Peyer's patch (tissue), 4 donors: ENCODE data around the gene CCL25. TPM values are rescaled to one million over a fixed set of nuclear protein-coding genes. Genes with fewer than 3 reads are reported as not detected.

Source experiments
- DNase-seq, 3 donors: peaks; one replicate each; pipeline ENCODE4 v3.0.0-alpha.2; 2017 to 2019
- H3K27ac ChIP-seq, 4 donors: fragments of 200-600 bp; sonication (generic); one replicate each; pipeline ENCODE4 v1.5.1; 2016 to 2019
- H3K27me3 ChIP-seq, 2 donors: fragments of 200-600 bp; sonication (generic); one replicate each; pipeline ENCODE4 v1.5.1; 2019
- H3K36me3 ChIP-seq, 3 donors: fragments of 200-600 bp; sonication (generic); one replicate each; pipeline ENCODE4 v1.5.1; 2016 to 2019
- H3K4me1 ChIP-seq, 4 donors: fragments of 200-600 bp; sonication (generic); one replicate each; pipeline ENCODE4 v1.5.1; 2016 to 2019
- H3K4me3 ChIP-seq, 4 donors: fragments of 200-600 bp; sonication (generic); 1 replicate in 3 of 4; 2 replicates in 1 of 4; pipeline ENCODE4 v1.5.1; 2016 to 2019; ENCODE audit warnings: mild to moderate bottlenecking in 1 of 4
- H3K9me3 ChIP-seq, 4 donors: fragments of 200-600 bp; sonication (generic); one replicate each; pipeline ENCODE4 v1.5.1; 2016 to 2019; ENCODE audit warnings: mild to moderate bottlenecking in 1 of 4
- POLR2A ChIP-seq, 2 donors: fragments of 450-650 bp; IDR thresholded peaks; one replicate each; pipeline ENCODE4 v1.5.1; 2017; ENCODE audit warnings: antibody characterized with exemption in 2 of 2, mild to moderate bottlenecking in 2 of 2, moderate library complexity in 2 of 2
- total RNA-seq, 4 donors: library from RNA; depleted of rRNA; stranded (reverse); fragments of >200 nt; gene quantifications; one replicate each; pipeline ENCODE4 v1.1.0, GENCODE V29; 2016
- TF ChIP-seq, protein P1 (sequence below), 6 experiments: fragments of 450-650 bp in 4 of 6; fragments of 200-600 bp in 2 of 6; sonication (generic) in 1 of 6; IDR thresholded peaks; one replicate each; pipeline ENCODE4 v1.5.1; 2017 to 2019; ENCODE audit warnings: antibody characterized with exemption in 6 of 6, mild to moderate bottlenecking in 3 of 6, moderate library complexity in 1 of 6

The CCL25 gene
- total RNA-seq, 4 donors from 2014 or later = 5.8 to 286 (median 121) TPM

GRCh38 chr19:8083141-8083540 is 30.6 kb downstream of the CCL25 start:
- no peaks in the 10 kb centered on the region for H3K9me3 ChIP-seq
- no peak overlapping the region for H3K4me3 ChIP-seq
- no peaks in the 10 kb centered on the region for H3K4me1 ChIP-seq
- DNase-seq = no peak
- no peak for TF ChIP-seq POLR2A (IDR thresholded peaks at IDR 0.05)
- TF ChIP-seq, protein P1, sequence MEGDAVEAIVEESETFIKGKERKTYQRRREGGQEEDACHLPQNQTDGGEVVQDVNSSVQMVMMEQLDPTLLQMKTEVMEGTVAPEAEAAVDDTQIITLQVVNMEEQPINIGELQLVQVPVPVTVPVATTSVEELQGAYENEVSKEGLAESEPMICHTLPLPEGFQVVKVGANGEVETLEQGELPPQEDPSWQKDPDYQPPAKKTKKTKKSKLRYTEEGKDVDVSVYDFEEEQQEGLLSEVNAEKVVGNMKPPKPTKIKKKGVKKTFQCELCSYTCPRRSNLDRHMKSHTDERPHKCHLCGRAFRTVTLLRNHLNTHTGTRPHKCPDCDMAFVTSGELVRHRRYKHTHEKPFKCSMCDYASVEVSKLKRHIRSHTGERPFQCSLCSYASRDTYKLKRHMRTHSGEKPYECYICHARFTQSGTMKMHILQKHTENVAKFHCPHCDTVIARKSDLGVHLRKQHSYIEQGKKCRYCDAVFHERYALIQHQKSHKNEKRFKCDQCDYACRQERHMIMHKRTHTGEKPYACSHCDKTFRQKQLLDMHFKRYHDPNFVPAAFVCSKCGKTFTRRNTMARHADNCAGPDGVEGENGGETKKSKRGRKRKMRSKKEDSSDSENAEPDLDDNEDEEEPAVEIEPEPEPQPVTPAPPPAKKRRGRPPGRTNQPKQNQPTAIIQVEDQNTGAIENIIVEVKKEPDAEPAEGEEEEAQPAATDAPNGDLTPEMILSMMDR (IDR thresholded peaks at IDR 0.05) = no peak
- no peak overlapping the region for H3K27ac ChIP-seq
- H3K36me3 ChIP-seq = no peaks in the 10 kb centered on the region
- no peaks in the 10 kb centered on the region for H3K27me3 ChIP-seq

- H3K27me3 ChIP-seq = no peaks in the 10 kb centered on the region
- no peaks in the 10 kb centered on the region for H3K9me3 ChIP-seq
- no peaks in the 10 kb centered on the region for H3K4me1 ChIP-seq
- H3K36me3 ChIP-seq = no peaks in the 10 kb centered on the region
- TF ChIP-seq, protein P1 (IDR thresholded peaks at IDR 0.05) = no peak
- TF ChIP-seq POLR2A (IDR thresholded peaks at IDR 0.05) = no peak
- no peak overlapping the region for H3K4me3 ChIP-seq
- no peak for DNase-seq
- H3K27ac ChIP-seq = no peak overlapping the region
Measured at GRCh38 chr19:8084152-8084551, 31.6 kb downstream of the CCL25 start.

GRCh38 chr19:8085598-8086408 is 33.2 kb downstream of the CCL25 start:
- DNase-seq = peak in 2 of 3 donors; percentile 68 to 73
- Histone ChIP-seq H3K4me1 (no peaks in the 10 kb centered on the region), H3K27me3 (no peaks in the 10 kb centered on the region), H3K36me3 (no peaks in the 10 kb centered on the region), H3K27ac (no peak overlapping the region), H3K4me3 (no peak overlapping the region), H3K9me3 (no peaks in the 10 kb centered on the region)
- TF ChIP-seq, protein P1 (IDR thresholded peaks at IDR 0.05) = no peak
- TF ChIP-seq POLR2A (IDR thresholded peaks at IDR 0.05) = no peak

GRCh38 chr19:8086849-8087248 is 34.3 kb downstream of the CCL25 start:
- no peak for DNase-seq
- TF ChIP-seq, protein P1 (IDR thresholded peaks at IDR 0.05) = no peak
- no peak for TF ChIP-seq POLR2A (IDR thresholded peaks at IDR 0.05)

GRCh38 chr19:8087876-8088275 is 35.3 kb downstream of the CCL25 start:
- Histone ChIP-seq H3K36me3 (no peaks in the 10 kb centered on the region), H3K27me3 (no peaks in the 10 kb centered on the region), H3K4me3 (no peak overlapping the region), H3K4me1 (no peaks in the 10 kb centered on the region), H3K9me3 (no peaks in the 10 kb centered on the region), H3K27ac (no peak overlapping the region)
- TF ChIP-seq POLR2A (IDR thresholded peaks at IDR 0.05) = no peak
- TF ChIP-seq, protein P1 (IDR thresholded peaks at IDR 0.05) = no peak
- no peak for DNase-seq

More at GRCh38 chr19:8086849-8087248, 34.3 kb downstream of the CCL25 start:
- Histone ChIP-seq H3K4me1 (no peaks in the 10 kb centered on the region), H3K27me3 (no peaks in the 10 kb centered on the region), H3K9me3 (no peaks in the 10 kb centered on the region), H3K4me3 (no peak overlapping the region), H3K36me3 (no peaks in the 10 kb centered on the region), H3K27ac (no peak overlapping the region)
